PC-3 (cell line): ENCODE results near the gene ABTB2.

Experiments
- CTCF ChIP-seq: fragments of 300-600 bp; sonication (generic); conservative IDR thresholded peaks from 2 replicates; pipeline ENCODE4 v1.5.1; 2017; ENCODE audit warnings: antibody characterized with exemption, low read depth, mild to moderate bottlenecking, low read length
- EZH2 ChIP-seq: fragments of 300-600 bp; sonication (generic); IDR thresholded peaks from one replicate; pipeline ENCODE4 v1.6.1; 2017; ENCODE audit warnings: antibody characterized with exemption, mild to moderate bottlenecking, low read length; ENCODE audit not compliant: unreplicated experiment

- TF ChIP-seq CTCF (no peak), EZH2 (no peak)
Observed at GRCh38 chr11:34406413-34406812, 48.6 kb upstream of the ABTB2 start.
